ENCODE data around the gene GSC2.

Gene GSC2

DNA sequence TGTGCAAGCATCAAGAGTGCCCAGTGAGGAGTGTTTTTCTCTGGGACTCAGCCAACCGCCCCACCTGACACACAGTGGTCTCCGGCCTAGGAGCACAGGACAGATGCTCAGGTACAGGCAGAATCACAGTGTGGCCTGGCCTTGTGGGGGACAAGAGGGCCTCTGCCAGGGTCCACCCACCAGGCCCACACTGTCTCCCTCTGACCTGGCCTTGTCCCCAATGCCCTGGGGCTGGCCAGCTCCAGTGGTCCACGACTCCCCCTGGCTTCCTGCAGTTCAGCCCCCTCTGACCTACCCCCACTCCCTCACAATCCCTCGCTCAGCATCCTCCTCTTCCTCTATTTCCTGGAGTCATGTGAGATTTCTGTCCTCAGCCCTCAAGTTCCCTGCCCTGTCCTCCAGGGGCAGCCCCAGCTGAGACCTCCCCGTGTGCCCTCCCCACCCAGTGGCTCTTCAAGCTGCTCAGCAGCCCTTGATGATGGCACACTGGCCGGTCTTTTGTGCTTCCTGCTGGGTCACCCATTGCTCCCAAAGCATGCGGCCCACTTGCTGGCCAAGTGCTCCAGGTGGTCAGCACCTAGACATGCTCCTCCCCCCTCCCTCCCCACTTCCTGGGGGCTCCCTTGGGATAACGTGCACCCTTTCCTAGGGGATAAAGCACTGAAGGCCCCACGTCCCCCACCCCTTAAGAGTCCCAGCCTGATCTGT is 17.2 kb downstream of the GSC2 start:
- Histone ChIP-seq H3K27me3 (ENCODE audit: insufficient read depth, low read length, poor library complexity) (no peaks in the 10 kb centered on the region), H3K4me2 (ENCODE audit: low read length) (no peak overlapping the region), H3K4me3 (ENCODE audit: low read length) (no peak overlapping the region), H3K27ac (ENCODE audit: low read depth, low read length) (no peak overlapping the region), H3K18ac (ENCODE audit: low read length) (no peak overlapping the region), H3K4me1 (ENCODE audit: control insufficient read depth, low read depth, low read length) (no peaks in the 10 kb centered on the region), H3K79me1 (ENCODE audit: low read length) (no peaks in the 10 kb centered on the region), H3K36me3 (ENCODE audit: control insufficient read depth, insufficient read depth, low read length) (peaks cover 4% of the 10 kb centered on the region), H3K23ac (ENCODE audit: low read length) (no peak overlapping the region), H4K5ac (ENCODE audit: low read length) (no peak overlapping the region), H3K56ac (ENCODE audit: low read length) (no peak overlapping the region), H3K79me2 (ENCODE audit: control insufficient read depth, insufficient read depth, low read length) (no peaks in the 10 kb centered on the region), H2AK5ac (ENCODE audit: low read length) (no peak overlapping the region), H3K4ac (ENCODE audit: low read depth, low read length) (no peak overlapping the region), H3K9ac (ENCODE audit: low read length) (no peak overlapping the region), H2BK15ac (replicated peaks; ENCODE audit: low read depth) (no peak overlapping the region), H4K8ac (ENCODE audit: low read depth, low read length) (no peak overlapping the region), H2BK120ac (ENCODE audit: low read depth, low read length) (no peak overlapping the region), H2BK5ac (ENCODE audit: low read length) (no peak overlapping the region)
- no CpG with 5 or more reads among the region's 9 CpGs for WGBS (ENCODE audit: extremely low coverage, insufficient coverage, low lambda C conversion rate)
- DNase-seq: no peak

GRCh38 chr22:19132153-19132552 is 17.9 kb downstream of the GSC2 start:
- peaks cover 1% of the 10 kb centered on the region for H3K36me3 ChIP-seq (ENCODE audit: control insufficient read depth, insufficient read depth, low read length)
- H2BK120ac ChIP-seq (ENCODE audit: low read depth, low read length): no peak overlapping the region
- no peaks in the 10 kb centered on the region for H3K79me2 ChIP-seq (ENCODE audit: control insufficient read depth, insufficient read depth, low read length)
- no peaks in the 10 kb centered on the region for H3K79me1 ChIP-seq (ENCODE audit: low read length)
- H2BK5ac ChIP-seq (ENCODE audit: low read length): no peak overlapping the region
- H3K4me2 ChIP-seq (ENCODE audit: low read length): no peak overlapping the region
- no peak overlapping the region for H3K23ac ChIP-seq (ENCODE audit: low read length)
- WGBS (ENCODE audit: extremely low coverage, insufficient coverage, low lambda C conversion rate): no CpG with 5 or more reads among the region's 20 CpGs
- no peak overlapping the region for H3K27ac ChIP-seq (ENCODE audit: low read depth, low read length)
- H3K18ac ChIP-seq (ENCODE audit: low read length): no peak overlapping the region
- no peaks in the 10 kb centered on the region for H3K27me3 ChIP-seq (ENCODE audit: insufficient read depth, low read length, poor library complexity)
- no peak overlapping the region for H3K56ac ChIP-seq (ENCODE audit: low read length)
- H3K4ac ChIP-seq (ENCODE audit: low read depth, low read length): no peak overlapping the region
- H2BK15ac ChIP-seq (replicated peaks; ENCODE audit: low read depth): no peak overlapping the region
- no peaks in the 10 kb centered on the region for H3K4me1 ChIP-seq (ENCODE audit: control insufficient read depth, low read depth, low read length)
- no peak for DNase-seq
- no peak overlapping the region for H3K4me3 ChIP-seq (ENCODE audit: low read length)
- no peak overlapping the region for H4K8ac ChIP-seq (ENCODE audit: low read depth, low read length)
- H3K9ac ChIP-seq (ENCODE audit: low read length): no peak overlapping the region
- no peak overlapping the region for H4K5ac ChIP-seq (ENCODE audit: low read length)
- H2AK5ac ChIP-seq (ENCODE audit: low read length): no peak overlapping the region

GRCh38 chr22:19131685-19132015 is 18.4 kb downstream of the GSC2 start:
- no peak overlapping the region for H2BK120ac ChIP-seq (ENCODE audit: low read depth, low read length)
- H3K27ac ChIP-seq (ENCODE audit: low read depth, low read length): no peak overlapping the region

DNA sequence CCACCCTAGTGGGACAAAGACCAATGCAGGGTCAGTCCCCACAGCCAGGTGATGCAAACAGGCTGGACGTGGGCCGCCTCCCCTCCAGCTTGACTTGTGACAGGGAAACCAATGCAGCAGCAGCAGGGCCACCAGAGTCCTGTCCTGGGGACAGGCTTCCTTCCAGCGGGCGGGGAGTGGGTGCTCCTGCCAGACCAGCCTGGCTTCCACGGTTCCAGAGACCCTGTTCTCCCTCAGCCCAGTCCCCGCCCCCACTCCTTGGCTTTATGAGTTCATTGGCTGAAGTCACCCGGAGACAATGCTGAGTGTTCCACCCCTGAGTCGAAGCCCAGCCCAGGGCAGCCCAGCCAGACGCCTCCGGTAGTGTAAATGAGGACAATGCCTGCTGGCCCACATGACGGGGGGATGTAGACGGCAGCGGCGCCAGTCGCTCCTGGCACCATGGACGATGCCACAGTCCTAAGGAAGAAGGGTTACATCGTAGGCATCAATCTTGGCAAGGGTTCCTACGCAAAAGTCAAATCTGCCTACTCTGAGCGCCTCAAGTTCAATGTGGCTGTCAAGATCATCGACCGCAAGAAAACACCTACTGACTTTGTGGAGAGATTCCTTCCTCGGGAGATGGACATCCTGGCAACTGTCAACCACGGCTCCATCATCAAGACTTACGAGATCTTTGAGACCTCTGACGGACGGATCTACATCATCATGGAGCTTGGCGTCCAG is 19.0 kb downstream of the GSC2 start, which contains the start of gene TSSK2:
TSSK2 (plus strand) TSS at position 350 of the 726 bp plus-strand sequence; CDS start at position 442, 92 bp downstream.
- no peak within 1 kb of the TSS for H3K18ac ChIP-seq (ENCODE audit: low read length)
- no peak within 1 kb of the TSS for H2AK5ac ChIP-seq (ENCODE audit: low read length)
- no peak within 1 kb of the TSS for H3K23ac ChIP-seq (ENCODE audit: low read length)
- no peak within 1 kb of the TSS for H3K4me2 ChIP-seq (ENCODE audit: low read length)
- no peak within 1 kb of the TSS for H2BK15ac ChIP-seq (replicated peaks; ENCODE audit: low read depth)
- H2BK120ac ChIP-seq (ENCODE audit: low read depth, low read length): no peak within 1 kb of the TSS
- H3K27me3 ChIP-seq (ENCODE audit: insufficient read depth, low read length, poor library complexity): no peaks in the 10 kb centered on the region
- H3K56ac ChIP-seq (ENCODE audit: low read length): no peak within 1 kb of the TSS
- H4K8ac ChIP-seq (ENCODE audit: low read depth, low read length): no peak within 1 kb of the TSS
- no peak within 1 kb of the TSS for H3K4me3 ChIP-seq (ENCODE audit: low read length)
- H4K5ac ChIP-seq (ENCODE audit: low read length): no peak within 1 kb of the TSS
- no peak for DNase-seq
- no peak within 1 kb of the TSS for H3K4ac ChIP-seq (ENCODE audit: low read depth, low read length)
- WGBS (ENCODE audit: extremely low coverage, insufficient coverage, low lambda C conversion rate): no CpG with 5 or more reads among the region's 27 CpGs
- H3K9ac ChIP-seq (ENCODE audit: low read length): no peak within 1 kb of the TSS
- H3K79me2 ChIP-seq (ENCODE audit: control insufficient read depth, insufficient read depth, low read length): no peaks in the 10 kb centered on the region
- H3K79me1 ChIP-seq (ENCODE audit: low read length): no peaks in the 10 kb centered on the region
- no peaks in the 10 kb centered on the region for H3K4me1 ChIP-seq (ENCODE audit: control insufficient read depth, low read depth, low read length)
- H2BK5ac ChIP-seq (ENCODE audit: low read length): no peak within 1 kb of the TSS
- H3K36me3 ChIP-seq (ENCODE audit: control insufficient read depth, insufficient read depth, low read length): peaks cover 1% of the 10 kb centered on the region
- no peak within 1 kb of the TSS for H3K27ac ChIP-seq (ENCODE audit: low read depth, low read length)

More at GRCh38 chr22:19131685-19132015, 18.4 kb downstream of the GSC2 start:
- H3K4me1 ChIP-seq (ENCODE audit: control insufficient read depth, low read depth, low read length): no peaks in the 10 kb centered on the region
- H3K18ac ChIP-seq (ENCODE audit: low read length): no peak overlapping the region
- H3K79me1 ChIP-seq (ENCODE audit: low read length): no peaks in the 10 kb centered on the region
- no peak overlapping the region for H3K56ac ChIP-seq (ENCODE audit: low read length)
- H3K9ac ChIP-seq (ENCODE audit: low read length): no peak overlapping the region
- no peak overlapping the region for H3K23ac ChIP-seq (ENCODE audit: low read length)
- H3K4me3 ChIP-seq (ENCODE audit: low read length): no peak overlapping the region
- WGBS (ENCODE audit: extremely low coverage, insufficient coverage, low lambda C conversion rate): no CpG with 5 or more reads among the region's 19 CpGs
- H3K4ac ChIP-seq (ENCODE audit: low read depth, low read length): no peak overlapping the region
- no peak overlapping the region for H4K8ac ChIP-seq (ENCODE audit: low read depth, low read length)
- H4K5ac ChIP-seq (ENCODE audit: low read length): no peak overlapping the region
- H2AK5ac ChIP-seq (ENCODE audit: low read length): no peak overlapping the region
- DNase-seq: no peak
- no peak overlapping the region for H2BK5ac ChIP-seq (ENCODE audit: low read length)
- no peak overlapping the region for H3K4me2 ChIP-seq (ENCODE audit: low read length)
- H3K79me2 ChIP-seq (ENCODE audit: control insufficient read depth, insufficient read depth, low read length): no peaks in the 10 kb centered on the region
- H3K27me3 ChIP-seq (ENCODE audit: insufficient read depth, low read length, poor library complexity): no peaks in the 10 kb centered on the region
- H2BK15ac ChIP-seq (replicated peaks; ENCODE audit: low read depth): no peak overlapping the region
- peaks cover 1% of the 10 kb centered on the region for H3K36me3 ChIP-seq (ENCODE audit: control insufficient read depth, insufficient read depth, low read length)

DNA sequence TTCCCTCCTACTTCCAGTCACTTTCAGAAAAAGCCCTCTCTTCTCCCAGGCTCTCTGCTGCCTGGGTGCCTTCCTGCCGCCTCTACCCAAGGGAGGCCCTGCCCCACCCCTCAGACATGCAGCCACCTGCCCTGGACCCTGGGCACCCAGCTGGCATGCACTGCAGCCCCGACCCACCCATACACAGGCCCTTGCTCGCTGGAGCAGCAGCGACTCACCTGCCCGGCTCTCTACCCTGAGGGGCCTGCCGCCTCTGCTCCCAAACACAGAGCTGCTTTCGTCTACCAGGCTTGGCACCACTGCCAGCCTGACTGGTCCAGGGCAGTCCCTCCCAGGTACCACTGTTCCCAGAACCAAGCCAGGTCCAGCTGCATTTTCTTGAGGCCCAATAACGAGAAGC is 20.2 kb downstream of the GSC2 start:
- DNase-seq: no peak
- Histone ChIP-seq H3K56ac (ENCODE audit: low read length) (no peak overlapping the region), H2BK15ac (replicated peaks; ENCODE audit: low read depth) (no peak overlapping the region), H3K9ac (ENCODE audit: low read length) (no peak overlapping the region), H3K27ac (ENCODE audit: low read depth, low read length) (no peak overlapping the region), H4K8ac (ENCODE audit: low read depth, low read length) (no peak overlapping the region), H4K5ac (ENCODE audit: low read length) (no peak overlapping the region), H3K4ac (ENCODE audit: low read depth, low read length) (no peak overlapping the region), H2AK5ac (ENCODE audit: low read length) (no peak overlapping the region), H3K4me3 (ENCODE audit: low read length) (no peak overlapping the region), H2BK5ac (ENCODE audit: low read length) (no peak overlapping the region), H3K79me2 (ENCODE audit: control insufficient read depth, insufficient read depth, low read length) (no peaks in the 10 kb centered on the region), H2BK120ac (ENCODE audit: low read depth, low read length) (no peak overlapping the region), H3K4me1 (ENCODE audit: control insufficient read depth, low read depth, low read length) (no peaks in the 10 kb centered on the region), H3K23ac (ENCODE audit: low read length) (no peak overlapping the region), H3K27me3 (ENCODE audit: insufficient read depth, low read length, poor library complexity) (no peaks in the 10 kb centered on the region), H3K79me1 (ENCODE audit: low read length) (no peaks in the 10 kb centered on the region), H3K18ac (ENCODE audit: low read length) (no peak overlapping the region), H3K36me3 (ENCODE audit: control insufficient read depth, insufficient read depth, low read length) (peaks cover 1% of the 10 kb centered on the region), H3K4me2 (ENCODE audit: low read length) (no peak overlapping the region)
- no CpG with 5 or more reads among the region's 8 CpGs for WGBS (ENCODE audit: extremely low coverage, insufficient coverage, low lambda C conversion rate)

Measured in mesendoderm (in vitro differentiated cells).